CD4-positive, alpha-beta T cell treated with Interleukin-6 for 4 hours (primary cell): ENCODE results near the gene DNAJB1.
"Not testable (repeated sequence)": the region's sequence is repeated elsewhere in the genome, so short reads cannot be mapped to it uniquely, and the experiment has no call there.

Experiments
- DNase-seq: peaks from one replicate; pipeline ENCODE4 v3.0.0-alpha.2; 2020; ENCODE audit warnings: mixed read lengths

DNAJB1 gene

DNA sequence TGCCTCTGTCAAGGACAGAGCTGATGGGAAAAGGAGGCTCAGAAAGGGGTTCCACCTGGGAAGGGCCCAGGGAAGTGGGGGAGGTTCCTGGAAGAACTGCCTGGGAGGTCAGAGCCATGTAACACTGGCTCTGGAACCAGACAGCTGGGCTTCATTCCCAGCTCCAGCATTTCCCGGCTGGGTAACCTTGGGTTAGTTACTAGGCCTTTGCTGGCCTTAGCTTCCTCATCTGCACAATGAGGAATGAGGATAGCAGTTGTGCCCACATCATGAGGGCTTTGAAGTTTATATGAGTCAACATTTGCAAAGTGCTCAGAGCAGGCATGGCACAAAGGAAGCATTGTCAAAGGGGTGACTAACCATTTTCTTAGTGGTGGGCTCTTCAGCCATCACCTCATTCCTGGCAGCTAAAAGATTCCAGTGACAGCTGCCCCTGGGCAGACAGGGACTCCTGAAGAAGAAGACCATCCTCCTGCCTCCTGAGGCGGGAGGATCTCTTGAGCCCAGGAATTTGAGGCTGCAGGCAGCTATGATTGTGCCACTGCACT is 1.7 kb upstream of the DNAJB1 start:
- peak; percentile 58 for DNase-seq

GRCh38 chr19:14519245-14519859 is 1.2 kb upstream of the DNAJB1 start:
- DNase-seq = no peak

DNA sequence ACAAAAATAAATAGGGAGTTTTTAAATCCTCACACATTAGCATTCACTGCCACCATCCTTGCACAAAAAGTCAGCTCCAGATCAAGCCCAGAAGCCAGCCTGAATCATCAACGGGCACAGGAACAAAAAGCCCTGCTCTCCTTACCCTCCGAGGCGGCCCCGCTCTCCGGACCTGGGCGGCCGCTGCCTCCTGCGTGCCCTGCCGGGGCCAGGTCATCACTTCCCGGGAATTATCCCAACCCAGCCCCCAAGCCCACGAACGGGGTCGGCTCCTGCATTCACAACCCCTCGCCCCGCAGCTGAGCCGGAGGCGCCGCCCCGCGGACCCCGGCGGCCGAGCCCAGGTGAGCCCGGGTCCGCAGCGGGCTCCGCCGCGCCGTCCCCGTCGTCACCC is 754 bp downstream of the DNAJB1 start:
- no peak for DNase-seq

DNA sequence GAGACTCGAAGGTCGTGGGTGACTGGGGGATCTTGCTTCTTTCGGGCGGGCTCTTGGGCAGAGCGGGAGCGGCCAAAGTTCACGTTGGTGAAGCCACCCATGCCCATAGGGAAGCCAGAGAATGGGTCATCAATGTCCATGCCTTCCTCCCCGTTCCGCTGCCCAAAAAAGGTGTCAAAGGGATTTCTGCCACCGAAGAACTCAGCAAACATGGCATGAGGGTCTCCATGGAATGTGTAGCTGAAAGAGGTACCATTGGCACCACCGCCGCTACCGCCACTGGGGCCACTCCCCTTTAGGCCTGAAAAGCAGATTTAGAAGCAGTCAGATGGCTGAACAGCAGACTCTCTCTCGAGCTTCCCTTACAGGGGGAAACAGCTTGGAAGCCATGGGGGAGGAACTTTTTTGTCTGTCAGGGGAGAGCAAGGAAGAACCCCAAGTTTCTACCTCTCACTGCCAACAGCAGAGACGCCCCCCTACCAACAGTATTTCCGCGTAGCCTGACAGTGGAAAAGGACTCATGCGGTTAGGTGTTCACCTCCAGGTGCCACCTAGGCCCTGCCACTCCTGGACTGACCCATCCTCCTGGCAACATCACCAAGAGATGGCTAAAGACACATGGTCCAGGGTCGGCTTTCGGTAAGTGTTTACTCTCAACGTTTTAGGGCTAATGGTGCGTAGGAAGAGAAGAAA is 1.3 kb downstream of the DNAJB1 start:
- DNase-seq = peak; percentile 31

DNA sequence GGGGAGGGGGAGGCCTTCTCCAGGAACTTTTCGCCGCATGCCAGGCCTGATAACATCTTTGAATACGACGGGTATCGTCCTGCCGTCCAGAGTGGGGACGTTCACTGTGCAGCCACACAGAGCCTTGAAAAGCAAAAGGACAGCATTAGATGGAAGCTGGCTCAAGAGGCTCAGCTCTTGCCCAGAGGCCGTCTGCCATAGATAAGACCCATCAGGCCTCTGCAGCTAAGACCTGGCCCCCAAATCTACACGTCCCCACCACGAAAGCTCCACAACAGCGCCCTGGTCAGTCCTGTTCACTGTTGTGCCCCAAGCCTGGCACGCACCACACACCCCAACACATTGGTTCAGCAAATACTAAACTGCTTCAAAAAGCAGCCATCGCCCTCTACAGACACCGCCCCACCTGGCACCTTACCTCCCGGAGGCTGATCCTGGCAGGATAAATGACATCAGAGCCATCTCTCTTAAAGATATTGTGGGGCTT is 2.1 kb downstream of the DNAJB1 start:
- peak; percentile 31 for DNase-seq

DNA sequence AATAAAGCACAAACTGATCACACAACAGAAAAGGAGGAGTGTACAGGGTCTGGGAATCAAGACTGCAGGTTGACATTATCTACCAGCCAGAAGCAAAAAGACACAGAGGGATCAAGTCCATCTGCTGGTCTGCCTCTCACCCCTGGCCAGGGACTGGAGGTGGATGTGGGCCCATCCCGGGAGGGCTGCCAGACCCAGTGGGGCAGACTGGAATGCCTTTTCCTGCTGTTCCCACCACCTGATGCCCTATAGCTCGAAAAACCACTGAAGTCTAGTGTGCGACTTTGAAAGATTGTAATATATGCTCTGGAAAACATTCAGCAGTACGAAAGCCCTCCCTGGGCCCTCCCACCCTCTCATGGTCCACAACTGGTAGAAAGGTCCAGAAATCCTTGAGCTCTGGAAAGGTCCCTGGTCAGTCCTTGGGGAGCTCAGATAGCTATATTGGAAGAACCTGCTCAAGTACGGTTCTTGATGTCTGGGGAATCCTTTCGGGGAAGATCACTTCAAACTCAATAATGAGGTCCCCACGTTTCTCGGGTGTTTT is 2.6 kb downstream of the DNAJB1 start:
- DNase-seq = no peak

DNA sequence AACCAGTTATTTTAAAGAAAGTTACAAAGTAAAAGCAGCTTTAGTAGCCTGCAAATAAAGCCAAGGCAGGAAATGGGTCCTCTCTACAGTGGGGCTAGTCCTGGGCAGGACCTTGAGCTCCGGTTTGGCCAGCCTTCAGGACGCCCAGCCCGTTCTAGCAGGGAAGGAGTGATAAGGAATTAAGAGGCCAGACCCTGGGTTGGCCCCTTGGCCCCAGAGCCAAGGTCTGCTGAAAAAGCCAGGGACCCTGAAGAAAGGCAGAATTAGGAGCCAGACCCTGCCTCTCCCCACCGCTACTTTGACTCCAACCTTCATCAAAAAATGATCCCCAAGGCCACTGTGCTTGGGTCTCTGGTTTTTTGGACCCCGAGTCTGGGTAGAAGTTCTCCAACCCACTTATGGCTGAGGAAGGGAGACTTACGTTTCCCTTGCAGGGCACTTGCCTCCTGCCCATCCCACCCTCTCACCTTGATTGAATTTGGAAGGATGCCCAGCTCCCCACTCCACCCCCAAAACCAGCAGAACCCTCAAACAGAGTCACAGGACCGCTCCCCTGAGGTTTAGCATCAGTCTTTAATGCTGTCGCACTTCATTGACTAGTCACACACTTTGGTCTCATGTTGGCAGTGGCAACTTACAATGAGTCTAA is 3.9 kb downstream of the DNAJB1 start:
- DNase-seq = no peak

DNA sequence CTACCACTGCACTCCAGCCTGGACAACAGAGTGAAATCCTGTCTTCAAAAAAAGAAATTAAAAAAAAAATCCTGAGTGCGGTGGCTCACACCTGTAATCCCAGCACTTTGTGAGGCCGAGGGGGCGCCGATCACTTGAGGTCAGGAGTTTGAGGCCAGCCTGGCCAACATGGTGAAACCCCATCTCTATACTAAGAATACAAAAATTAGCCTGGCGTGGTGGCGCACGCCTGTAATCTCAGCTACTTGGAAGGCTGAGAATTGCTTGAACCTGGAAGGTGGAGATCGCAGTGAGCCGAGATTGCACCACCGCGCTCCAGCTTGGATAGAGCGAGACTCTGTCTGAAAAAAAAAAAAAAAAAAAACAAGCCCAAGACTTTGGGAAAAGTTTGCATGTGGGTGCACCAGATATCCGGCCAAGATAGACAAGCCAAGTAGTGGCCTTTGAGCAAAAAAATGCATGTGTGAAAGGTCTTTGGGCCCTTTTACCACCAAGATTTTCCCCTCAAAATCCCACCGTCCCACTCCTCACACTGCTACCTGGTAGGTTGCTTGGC is 5.7 kb downstream of the DNAJB1 start:
- DNase-seq = no peak

DNA sequence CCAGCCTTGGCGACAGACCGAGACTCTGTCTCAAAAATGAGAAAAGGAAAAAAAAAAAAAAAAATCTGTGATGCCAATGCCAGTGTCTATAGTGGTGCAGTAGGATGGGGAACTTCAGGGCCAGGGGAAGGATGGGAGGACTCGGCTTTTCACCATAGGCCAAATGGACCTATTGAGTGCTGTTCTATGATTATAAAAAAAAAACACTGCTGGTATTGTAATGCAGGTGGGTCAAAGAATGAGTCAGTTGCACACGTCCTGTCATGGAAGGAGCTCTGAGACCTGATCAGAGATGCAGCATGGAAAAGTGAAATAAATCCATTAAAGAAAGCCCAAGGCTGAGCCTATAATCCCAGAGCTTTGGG is 7.0 kb downstream of the DNAJB1 start:
- DNase-seq = no peak

- DNase-seq = no peak
Observed at GRCh38 chr19:14510311-14511228, 7.6 kb downstream of the DNAJB1 start.

- DNase-seq = no peak
Observed at GRCh38 chr19:14507704-14508542, 10.3 kb downstream of the DNAJB1 start.

GRCh38 chr19:14505488-14506239 is 12.5 kb downstream of the DNAJB1 start:
- peak; percentile 85 for DNase-seq

DNA sequence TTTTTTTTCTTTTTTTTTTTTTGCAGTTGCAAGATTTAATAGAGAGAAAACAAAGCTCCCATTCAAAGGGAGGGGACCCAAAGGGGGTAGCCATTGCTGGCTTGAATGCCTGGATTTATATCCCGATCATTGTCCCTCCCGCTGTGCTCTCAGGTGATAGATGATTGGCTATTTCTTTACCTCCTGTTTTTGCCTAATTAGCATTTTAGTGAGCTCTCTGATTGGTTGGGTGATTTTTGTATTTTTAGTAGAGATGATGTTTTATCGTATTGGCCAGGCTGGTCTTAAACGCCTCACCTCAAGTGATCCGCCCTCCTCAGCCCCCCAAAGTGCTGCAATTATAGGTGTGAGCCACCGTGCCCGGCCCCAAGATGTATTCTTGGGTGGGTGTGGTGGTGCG is 13.6 kb downstream of the DNAJB1 start:
- DNase-seq = not testable (repeated sequence)

- DNase-seq = no peak
Observed at GRCh38 chr19:14503285-14503684, 14.9 kb downstream of the DNAJB1 start.

- no peak for DNase-seq
Observed at GRCh38 chr19:14502334-14503092, 15.7 kb downstream of the DNAJB1 start.

- DNase-seq = no peak
Observed at GRCh38 chr19:14497228-14497921, 20.8 kb downstream of the DNAJB1 start.

DNA sequence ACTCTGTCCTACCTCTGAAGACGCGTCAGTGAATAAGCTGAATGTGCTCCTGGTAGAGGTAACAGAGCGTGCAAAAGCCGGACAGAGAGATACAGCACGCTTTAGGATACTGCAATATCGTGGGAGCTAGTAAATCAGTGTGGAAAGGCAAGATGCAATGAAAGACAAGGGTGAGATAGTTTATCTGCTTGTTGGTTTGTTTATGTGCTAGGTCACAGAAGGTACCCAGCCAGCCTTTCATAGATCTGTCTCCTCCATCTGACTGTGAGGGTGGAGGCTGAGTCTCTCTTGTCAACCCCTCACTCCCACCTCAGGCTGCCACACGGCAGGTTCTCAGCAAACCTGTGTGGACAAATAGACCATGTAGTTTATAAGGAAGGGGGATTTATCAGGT is 21.4 kb downstream of the DNAJB1 start:
- DNase-seq = no peak

GRCh38 chr19:14496029-14496833 is 22.0 kb downstream of the DNAJB1 start, which contains the start of gene GIPC1:
Gene GIPC1 (minus strand): TSS chr19:14496127. CDS start chr19:14482976, 13,151 bp downstream.
- DNase-seq = peak; percentile 86
